Tibial nerve (tissue), 4 donors: ENCODE measurements around the gene PCSK6. TPM values are rescaled to one million over a fixed set of nuclear protein-coding genes. Genes with fewer than 3 reads are reported as not detected.

ENCODE experiments used
- DNase-seq, 2 donors: peaks; one replicate each; pipeline ENCODE4 v3.0.0-alpha.2; 2019; ENCODE audit warnings: low spot score in 2 of 2
- H3K27ac ChIP-seq, 4 donors: fragments of 200-600 bp; sonication (generic) in 3 of 4; one replicate each; pipeline ENCODE4 v1.5.1; 2017 to 2019; ENCODE audit warnings: mild to moderate bottlenecking in 1 of 4
- H3K27me3 ChIP-seq, 2 donors: fragments of 200-600 bp; sonication (generic) in 1 of 2; one replicate each; pipeline versions ENCODE4 v1.5.1 to v1.6.0; 2017 to 2019
- H3K36me3 ChIP-seq, 3 donors: fragments of 200-600 bp; sonication (generic); one replicate each; pipeline ENCODE4 v1.5.1; 2018 to 2019
- H3K4me1 ChIP-seq, 4 donors: fragments of 200-600 bp; sonication (generic) in 3 of 4; one replicate each; pipeline ENCODE4 v1.5.1; 2017 to 2019
- H3K4me3 ChIP-seq, 4 donors: fragments of 200-600 bp; sonication (generic) in 3 of 4; one replicate each; pipeline ENCODE4 v1.5.1; 2017 to 2019; ENCODE audit warnings: mild to moderate bottlenecking in 1 of 4, moderate library complexity in 1 of 4
- H3K9me3 ChIP-seq, 4 donors: fragments of 200-600 bp; sonication (generic) in 3 of 4; one replicate each; pipeline ENCODE4 v1.5.1; 2017 to 2019
- CTCF ChIP-seq, 5 experiments: fragments of 200-600 bp in 3 of 5; fragments of 450-650 bp in 2 of 5; sonication (generic) in 3 of 5; IDR thresholded peaks; one replicate each; pipeline ENCODE4 v1.5.1; 2016 to 2019; ENCODE audit warnings: antibody characterized with exemption in 5 of 5, mild to moderate bottlenecking in 3 of 5, moderate library complexity in 2 of 5
- EP300 ChIP-seq, 2 donors: sonication (generic); formaldehyde crosslinking; IDR thresholded peaks; one replicate each; pipeline ENCODE4 v1.6.1; 2017; ENCODE audit warnings: antibody characterized with exemption in 2 of 2, mild to moderate bottlenecking in 1 of 2
- POLR2A ChIP-seq, 2 donors: fragments of 450-650 bp; IDR thresholded peaks; one replicate each; pipeline ENCODE4 v1.6.1; 2017; ENCODE audit warnings: antibody characterized with exemption in 2 of 2, mild to moderate bottlenecking in 2 of 2, moderate library complexity in 2 of 2
- WGBS, 2 donors: methylation state at CpG; one replicate each; pipeline ENCODE4 v1.1.5; 2018; 5-methylcytosine and 5-hydroxymethylcytosine counted together
- total RNA-seq, 4 donors: library from RNA; depleted of rRNA; stranded (reverse); fragments of >200 nt; gene quantifications; one replicate each; pipeline ENCODE4 v1.1.0, GENCODE V29; 2016

The PCSK6 gene
- total RNA-seq, 4 donors from 2014 or later: 8.5 to 27.0 (median 13.2) TPM

GRCh38 chr15:101326026-101326315 is 163.5 kb downstream of the PCSK6 start:
- H3K36me3 ChIP-seq: no peaks in the 10 kb centered on the region
- 80 to 85% methylated on average over 8 of the region's 8 CpGs for WGBS, 2 donors
- H3K9me3 ChIP-seq: no peaks in the 10 kb centered on the region
- TF ChIP-seq EP300 (IDR thresholded peaks at IDR 0.05) (no peak), POLR2A (IDR thresholded peaks at IDR 0.05) (no peak), CTCF (IDR thresholded peaks at IDR 0.05) (no peak)
- no peak overlapping the region for H3K27ac ChIP-seq
- DNase-seq: no peak
- no peaks in the 10 kb centered on the region for H3K27me3 ChIP-seq
- H3K4me3 ChIP-seq: no peak overlapping the region
- no peaks in the 10 kb centered on the region for H3K4me1 ChIP-seq

- Histone ChIP-seq H3K36me3 (no peaks in the 10 kb centered on the region), H3K4me1 (no peaks in the 10 kb centered on the region), H3K4me3 (no peak overlapping the region), H3K9me3 (no peaks in the 10 kb centered on the region), H3K27ac (no peak overlapping the region), H3K27me3 (peaks cover 0 to 2% of the 10 kb centered on the region in 2 donors)
- TF ChIP-seq CTCF (IDR thresholded peaks at IDR 0.05) (no peak), EP300 (IDR thresholded peaks at IDR 0.05) (no peak), POLR2A (IDR thresholded peaks at IDR 0.05) (no peak)
- no peak for DNase-seq
- WGBS, 2 donors: 75 to 79% methylated on average over 11 to 16 of the region's 19 CpGs
Measured at GRCh38 chr15:101325263-101326025, 164.1 kb downstream of the PCSK6 start.

- Histone ChIP-seq H3K27me3 (peaks cover 0 to 9% of the 10 kb centered on the region in 2 donors), H3K27ac (no peak overlapping the region), H3K4me3 (no peak overlapping the region), H3K4me1 (no peaks in the 10 kb centered on the region), H3K36me3 (no peaks in the 10 kb centered on the region), H3K9me3 (no peaks in the 10 kb centered on the region)
- no peak for DNase-seq
- 86 to 89% methylated on average over 13 of the region's 13 CpGs for WGBS, 2 donors
- TF ChIP-seq CTCF (IDR thresholded peaks at IDR 0.05) (no peak), POLR2A (IDR thresholded peaks at IDR 0.05) (no peak), EP300 (IDR thresholded peaks at IDR 0.05) (no peak)
Measured at GRCh38 chr15:101324524-101325177, 164.9 kb downstream of the PCSK6 start.

- Histone ChIP-seq H3K36me3 (no peaks in the 10 kb centered on the region), H3K4me3 (no peak overlapping the region), H3K9me3 (no peaks in the 10 kb centered on the region), H3K27me3 (peaks cover 0 to 9% of the 10 kb centered on the region in 2 donors), H3K27ac (no peak overlapping the region), H3K4me1 (no peaks in the 10 kb centered on the region)
- DNase-seq: no peak
- 85 to 88% methylated on average over 21 of the region's 21 CpGs for WGBS, 2 donors
- TF ChIP-seq POLR2A (IDR thresholded peaks at IDR 0.05): no peak
- TF ChIP-seq EP300 (IDR thresholded peaks at IDR 0.05): no peak
- TF ChIP-seq CTCF (IDR thresholded peaks at IDR 0.05): no peak
Measured at GRCh38 chr15:101323793-101324523, 165.5 kb downstream of the PCSK6 start.
